ENCODE data around the gene ZW10.

Gene ZW10

DNA sequence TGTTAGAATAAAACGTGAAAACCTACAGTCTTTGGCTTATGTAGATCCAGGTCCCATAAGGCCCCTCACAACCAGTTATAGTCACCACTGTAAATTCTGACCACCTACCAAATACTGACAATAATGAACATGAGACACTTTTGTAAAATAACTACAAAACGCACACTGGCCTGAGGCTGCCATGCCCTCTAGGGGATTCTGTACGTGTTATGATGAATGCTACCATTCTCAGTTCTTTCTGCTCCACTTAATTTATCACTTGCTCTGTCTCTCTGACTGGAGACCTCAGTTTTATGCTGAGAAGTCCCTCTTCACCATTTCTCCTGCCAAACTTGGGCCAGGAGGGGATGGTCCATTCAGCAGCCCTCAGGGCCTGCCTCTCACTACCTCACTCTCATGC, 48.7 kb downstream of the ZW10 start:
- Histone ChIP-seq H3K27me3 (ENCODE audit: insufficient read depth, low read depth) (no peaks in the 10 kb centered on the region), H3K4me2 (no peak overlapping the region), H3K4me1 (ENCODE audit: low read depth, poor library complexity, severe bottlenecking) (no peaks in the 10 kb centered on the region), H3K36me3 (ENCODE audit: insufficient read depth) (no peaks in the 10 kb centered on the region), H3K27ac (no peak overlapping the region), H2AFZ (ENCODE audit: low read depth) (no peak overlapping the region), H4K20me1 (ENCODE audit: insufficient read depth) (no peaks in the 10 kb centered on the region), H3K79me2 (ENCODE audit: insufficient read depth, low read depth) (no peaks in the 10 kb centered on the region), H3K4me3 (IDR thresholded peaks at IDR 0.05; ENCODE audit: insufficient read depth, low read depth, low read length) (no peak overlapping the region), H3K9ac (no peak overlapping the region)
- TF ChIP-seq, protein P1, sequence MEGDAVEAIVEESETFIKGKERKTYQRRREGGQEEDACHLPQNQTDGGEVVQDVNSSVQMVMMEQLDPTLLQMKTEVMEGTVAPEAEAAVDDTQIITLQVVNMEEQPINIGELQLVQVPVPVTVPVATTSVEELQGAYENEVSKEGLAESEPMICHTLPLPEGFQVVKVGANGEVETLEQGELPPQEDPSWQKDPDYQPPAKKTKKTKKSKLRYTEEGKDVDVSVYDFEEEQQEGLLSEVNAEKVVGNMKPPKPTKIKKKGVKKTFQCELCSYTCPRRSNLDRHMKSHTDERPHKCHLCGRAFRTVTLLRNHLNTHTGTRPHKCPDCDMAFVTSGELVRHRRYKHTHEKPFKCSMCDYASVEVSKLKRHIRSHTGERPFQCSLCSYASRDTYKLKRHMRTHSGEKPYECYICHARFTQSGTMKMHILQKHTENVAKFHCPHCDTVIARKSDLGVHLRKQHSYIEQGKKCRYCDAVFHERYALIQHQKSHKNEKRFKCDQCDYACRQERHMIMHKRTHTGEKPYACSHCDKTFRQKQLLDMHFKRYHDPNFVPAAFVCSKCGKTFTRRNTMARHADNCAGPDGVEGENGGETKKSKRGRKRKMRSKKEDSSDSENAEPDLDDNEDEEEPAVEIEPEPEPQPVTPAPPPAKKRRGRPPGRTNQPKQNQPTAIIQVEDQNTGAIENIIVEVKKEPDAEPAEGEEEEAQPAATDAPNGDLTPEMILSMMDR (conservative IDR thresholded peaks at IDR 0.05; ENCODE audit: low read depth, low read length), result no peak

DNA sequence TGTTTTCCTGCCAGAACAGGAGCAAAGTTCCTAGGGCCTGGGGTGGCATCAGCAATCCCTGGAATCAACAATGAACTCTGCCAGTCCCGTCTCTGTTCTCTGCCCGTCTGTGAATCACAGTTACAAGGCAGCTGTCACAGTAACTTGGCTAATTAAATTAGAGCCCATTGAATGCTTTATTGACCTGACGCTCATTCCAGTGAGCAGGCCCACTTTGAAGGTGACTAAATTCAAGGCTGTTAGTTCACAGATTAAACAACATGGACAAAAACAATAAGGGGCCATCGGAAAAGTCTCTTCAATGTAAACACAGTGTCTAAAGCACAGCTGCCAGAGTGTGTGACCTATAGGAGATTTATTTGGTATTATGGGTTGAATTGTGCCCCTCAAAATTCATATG, 49.7 kb downstream of the ZW10 start:
- H3K79me2 ChIP-seq (ENCODE audit: insufficient read depth, low read depth), result no peaks in the 10 kb centered on the region
- H3K9ac ChIP-seq, result no peak overlapping the region
- no peak overlapping the region for H3K4me2 ChIP-seq
- no peak overlapping the region for H3K27ac ChIP-seq
- H3K4me1 ChIP-seq (ENCODE audit: low read depth, poor library complexity, severe bottlenecking), result no peaks in the 10 kb centered on the region
- H4K20me1 ChIP-seq (ENCODE audit: insufficient read depth), result no peaks in the 10 kb centered on the region
- no peaks in the 10 kb centered on the region for H3K36me3 ChIP-seq (ENCODE audit: insufficient read depth)
- H2AFZ ChIP-seq (ENCODE audit: low read depth), result no peak overlapping the region
- TF ChIP-seq, protein P1 (conservative IDR thresholded peaks at IDR 0.05; ENCODE audit: low read depth, low read length), result no peak
- H3K27me3 ChIP-seq (ENCODE audit: insufficient read depth, low read depth), result no peaks in the 10 kb centered on the region
- H3K4me3 ChIP-seq (IDR thresholded peaks at IDR 0.05; ENCODE audit: insufficient read depth, low read depth, low read length), result no peak overlapping the region

DNA sequence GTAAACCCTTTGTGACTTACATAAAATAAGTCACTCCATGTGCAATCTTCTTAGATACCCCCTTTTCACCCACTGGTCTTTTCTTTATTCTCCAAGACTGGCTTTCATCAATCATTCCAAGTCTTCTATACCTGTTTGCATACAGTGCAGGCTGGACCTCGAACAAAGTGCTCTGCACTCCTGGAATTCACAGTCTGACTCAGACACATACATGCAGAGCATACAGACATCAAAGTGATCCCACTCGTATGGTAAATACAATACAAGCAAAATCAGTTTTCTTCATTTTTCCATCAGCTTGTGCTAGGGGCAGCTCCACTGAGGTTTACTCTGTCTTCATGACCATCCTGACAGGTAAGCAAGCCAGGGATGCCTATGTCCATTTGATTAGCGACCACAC, 50.6 kb downstream of the ZW10 start:
- H3K4me3 ChIP-seq (IDR thresholded peaks at IDR 0.05; ENCODE audit: insufficient read depth, low read depth, low read length), result no peak overlapping the region
- H4K20me1 ChIP-seq (ENCODE audit: insufficient read depth), result no peaks in the 10 kb centered on the region
- no peak overlapping the region for H3K27ac ChIP-seq
- no peaks in the 10 kb centered on the region for H3K79me2 ChIP-seq (ENCODE audit: insufficient read depth, low read depth)
- no peak overlapping the region for H2AFZ ChIP-seq (ENCODE audit: low read depth)
- TF ChIP-seq, protein P1 (conservative IDR thresholded peaks at IDR 0.05; ENCODE audit: low read depth, low read length), result no peak
- no peak overlapping the region for H3K9ac ChIP-seq
- no peaks in the 10 kb centered on the region for H3K27me3 ChIP-seq (ENCODE audit: insufficient read depth, low read depth)
- H3K4me2 ChIP-seq, result no peak overlapping the region
- no peaks in the 10 kb centered on the region for H3K36me3 ChIP-seq (ENCODE audit: insufficient read depth)
- no peaks in the 10 kb centered on the region for H3K4me1 ChIP-seq (ENCODE audit: low read depth, poor library complexity, severe bottlenecking)

DNA sequence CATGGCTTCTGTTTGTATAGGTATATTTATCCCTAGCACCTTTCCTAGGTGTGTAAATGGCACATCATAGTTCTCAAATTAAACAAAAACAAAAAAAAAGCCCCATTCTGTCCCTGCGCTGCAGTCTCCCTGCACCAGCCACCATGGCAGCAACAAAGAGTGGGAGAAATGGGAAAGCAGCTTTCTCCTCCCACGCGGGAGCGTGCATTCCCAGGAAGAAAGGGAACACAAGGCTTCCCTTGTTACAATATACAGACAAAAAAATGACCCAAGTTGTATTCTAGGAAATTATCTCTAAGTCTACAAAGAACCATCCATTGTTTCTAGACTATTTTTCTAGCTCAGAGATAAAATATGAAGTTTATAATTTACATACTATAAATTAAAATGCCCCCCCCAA, 51.3 kb downstream of the ZW10 start:
- Histone ChIP-seq H3K9ac (no peak overlapping the region), H3K4me1 (ENCODE audit: low read depth, poor library complexity, severe bottlenecking) (no peaks in the 10 kb centered on the region), H4K20me1 (ENCODE audit: insufficient read depth) (no peaks in the 10 kb centered on the region), H3K4me2 (no peak overlapping the region), H3K27ac (no peak overlapping the region), H3K36me3 (ENCODE audit: insufficient read depth) (no peaks in the 10 kb centered on the region), H3K27me3 (ENCODE audit: insufficient read depth, low read depth) (no peaks in the 10 kb centered on the region), H3K79me2 (ENCODE audit: insufficient read depth, low read depth) (no peaks in the 10 kb centered on the region), H3K4me3 (IDR thresholded peaks at IDR 0.05; ENCODE audit: insufficient read depth, low read depth, low read length) (no peak overlapping the region), H2AFZ (ENCODE audit: low read depth) (no peak overlapping the region)
- TF ChIP-seq, protein P1 (conservative IDR thresholded peaks at IDR 0.05; ENCODE audit: low read depth, low read length), result no peak
